ENCODE results near the gene C10orf53. TPM values are rescaled to one million over a fixed set of nuclear protein-coding genes. Genes with fewer than 3 reads are reported as not detected.

Gene C10orf53
- polyA plus RNA-seq (2012; ENCODE audit: missing spikeins), result not detected

DNA sequence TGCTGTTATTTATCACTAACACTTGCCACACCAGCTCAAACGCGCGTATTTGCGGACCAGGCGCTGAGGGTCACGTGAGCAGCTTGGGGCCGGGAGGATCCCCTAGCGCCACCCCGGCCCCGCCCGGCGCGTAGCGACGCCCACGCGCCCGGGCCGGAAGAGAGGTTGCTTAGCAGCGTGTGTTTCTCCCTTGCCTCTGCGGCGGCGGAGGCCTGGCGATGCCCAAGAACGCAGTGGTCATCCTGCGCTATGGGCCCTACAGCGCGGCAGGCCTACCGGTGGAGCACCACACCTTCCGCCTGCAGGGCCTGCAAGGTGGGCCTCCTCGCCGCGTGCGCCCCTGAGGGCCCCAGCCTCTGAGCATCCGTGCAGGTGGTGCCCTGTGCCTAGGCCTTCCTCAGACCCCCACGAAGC lies at the start of gene C10orf53:
C10orf53 (plus strand) TSS at position 172 of the 414 bp plus-strand sequence; CDS start at position 219, 47 bp downstream.
- TF ChIP-seq POLR2AphosphoS5 (IDR thresholded peaks at IDR 0.05; ENCODE audit: low read depth, low read length) (no peak), TAF1 (IDR thresholded peaks at IDR 0.05; ENCODE audit: borderline replicate concordance, low read depth, low read length) (no peak), POLR2A (IDR thresholded peaks at IDR 0.05; ENCODE audit: low read depth, low read length) (no peak)
- DNase-seq (ENCODE audit: insufficient read length), result no peak
- no peak for FAIRE-seq

DNA sequence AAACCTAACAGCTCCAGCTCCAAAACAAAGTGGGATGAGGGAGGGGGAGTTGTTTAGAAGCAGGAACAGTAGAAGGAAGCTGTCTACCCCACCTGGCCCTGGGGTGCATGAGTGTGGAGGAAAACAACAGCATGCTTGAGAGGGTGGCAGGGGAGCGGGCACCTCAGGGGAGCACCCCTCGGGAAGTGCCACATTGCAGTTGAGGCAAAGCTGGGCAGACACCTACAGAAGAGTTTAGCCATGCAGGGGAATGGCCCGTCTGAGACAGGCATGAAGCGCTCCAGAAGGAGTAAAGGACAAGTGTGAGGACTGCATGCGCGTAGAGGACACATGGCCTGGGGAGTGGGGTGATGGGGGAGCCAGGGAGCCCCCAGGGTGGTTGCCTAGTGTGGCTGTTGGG lies 47.5 kb upstream of the C10orf53 start:
- DNase-seq (ENCODE audit: insufficient read length), result no peak
- FAIRE-seq, result no peak
- TF ChIP-seq POLR2A (IDR thresholded peaks at IDR 0.05; ENCODE audit: low read depth, low read length), result no peak
- no peak for TF ChIP-seq POLR2AphosphoS5 (IDR thresholded peaks at IDR 0.05; ENCODE audit: low read depth, low read length)
- no peak for TF ChIP-seq TAF1 (IDR thresholded peaks at IDR 0.05; ENCODE audit: borderline replicate concordance, low read depth, low read length)

DNA sequence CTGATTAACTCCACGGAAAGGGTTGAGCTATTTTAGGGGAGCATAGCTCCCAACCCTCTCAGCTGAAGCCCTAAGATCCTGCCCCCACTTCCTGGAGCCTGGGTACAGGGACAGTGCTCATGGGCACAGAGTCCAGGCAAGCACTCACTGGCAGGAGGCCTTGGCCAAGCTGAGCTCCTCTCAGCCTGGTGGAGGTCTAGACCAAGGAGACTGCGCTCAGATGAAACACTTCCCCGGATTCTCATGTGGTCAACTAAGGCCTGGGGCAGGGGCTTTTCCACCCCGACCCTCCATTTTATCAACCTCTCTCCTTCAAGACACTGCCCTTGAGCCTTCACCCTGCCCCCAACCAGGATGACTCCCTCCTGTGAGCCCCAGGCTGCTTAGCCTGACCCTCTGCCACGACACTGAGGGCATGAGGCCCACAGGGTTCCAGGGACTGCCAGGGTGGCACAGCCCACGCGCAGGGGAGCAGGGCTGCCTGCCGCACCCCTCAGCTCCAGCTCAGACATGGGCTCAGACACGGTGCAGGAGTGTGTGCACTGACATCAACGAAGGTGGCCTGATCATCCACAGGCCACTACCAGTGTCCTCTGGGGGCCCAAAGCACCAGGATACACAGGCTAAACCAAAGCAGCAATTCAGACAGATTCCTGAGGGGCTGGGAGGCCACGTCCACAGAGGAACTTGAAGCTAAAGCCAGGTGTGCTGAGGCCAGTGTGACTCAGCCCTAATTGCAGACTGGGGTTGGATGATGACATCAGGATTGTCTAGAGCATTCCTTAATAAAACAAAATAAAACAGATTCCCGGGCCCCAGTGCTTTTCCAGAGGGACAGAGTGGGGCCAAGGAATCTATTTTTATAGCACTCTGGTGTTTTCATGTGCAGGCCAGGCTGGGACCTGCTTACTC lies 46.8 kb upstream of the C10orf53 start:
- FAIRE-seq, result no peak
- TF ChIP-seq POLR2AphosphoS5 (IDR thresholded peaks at IDR 0.05; ENCODE audit: low read depth, low read length) (no peak), POLR2A (IDR thresholded peaks at IDR 0.05; ENCODE audit: low read depth, low read length) (no peak), TAF1 (IDR thresholded peaks at IDR 0.05; ENCODE audit: borderline replicate concordance, low read depth, low read length) (no peak)
- DNase-seq (ENCODE audit: insufficient read length), result no peak

DNA sequence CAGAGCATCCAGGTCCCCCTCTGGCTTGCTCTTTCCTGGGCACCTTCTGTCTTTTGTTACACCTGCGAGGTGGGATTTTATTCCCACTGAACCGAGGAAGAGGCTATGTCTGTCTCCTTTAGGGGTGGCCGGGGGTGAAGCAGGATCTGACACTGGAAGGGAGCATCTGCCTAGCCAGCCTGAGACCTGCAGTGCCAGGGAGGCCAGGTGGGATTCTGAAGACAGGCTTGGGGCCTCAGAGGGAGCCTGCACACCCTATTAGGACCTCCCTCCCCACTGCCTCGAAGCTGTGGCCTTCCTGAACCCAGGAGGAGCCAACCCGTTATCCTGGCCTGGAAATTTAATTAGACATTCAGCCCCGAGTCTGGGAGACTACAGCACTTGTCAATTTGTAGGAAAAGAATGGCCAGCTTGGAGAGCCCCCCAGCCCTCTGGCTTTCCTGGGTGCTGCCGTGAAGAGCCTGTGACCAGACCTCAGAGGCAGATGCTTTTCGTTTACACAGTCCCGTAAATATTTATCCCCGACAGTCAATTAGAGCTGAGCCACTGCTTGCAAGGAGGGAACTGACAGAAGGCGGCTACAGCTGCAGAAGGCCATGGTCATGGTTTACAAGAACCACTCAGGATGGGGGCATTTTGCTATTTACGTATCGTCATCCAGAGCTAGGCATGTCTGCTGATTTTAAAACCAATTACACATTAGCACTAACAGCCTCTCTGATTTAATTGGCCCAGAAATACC lies 46.0 kb upstream of the C10orf53 start:
- DNase-seq (ENCODE audit: insufficient read length) (no peak), FAIRE-seq (no peak)
- TF ChIP-seq POLR2AphosphoS5 (IDR thresholded peaks at IDR 0.05; ENCODE audit: low read depth, low read length), result no peak
- TF ChIP-seq TAF1 (IDR thresholded peaks at IDR 0.05; ENCODE audit: borderline replicate concordance, low read depth, low read length), result no peak
- no peak for TF ChIP-seq POLR2A (IDR thresholded peaks at IDR 0.05; ENCODE audit: low read depth, low read length)

DNA sequence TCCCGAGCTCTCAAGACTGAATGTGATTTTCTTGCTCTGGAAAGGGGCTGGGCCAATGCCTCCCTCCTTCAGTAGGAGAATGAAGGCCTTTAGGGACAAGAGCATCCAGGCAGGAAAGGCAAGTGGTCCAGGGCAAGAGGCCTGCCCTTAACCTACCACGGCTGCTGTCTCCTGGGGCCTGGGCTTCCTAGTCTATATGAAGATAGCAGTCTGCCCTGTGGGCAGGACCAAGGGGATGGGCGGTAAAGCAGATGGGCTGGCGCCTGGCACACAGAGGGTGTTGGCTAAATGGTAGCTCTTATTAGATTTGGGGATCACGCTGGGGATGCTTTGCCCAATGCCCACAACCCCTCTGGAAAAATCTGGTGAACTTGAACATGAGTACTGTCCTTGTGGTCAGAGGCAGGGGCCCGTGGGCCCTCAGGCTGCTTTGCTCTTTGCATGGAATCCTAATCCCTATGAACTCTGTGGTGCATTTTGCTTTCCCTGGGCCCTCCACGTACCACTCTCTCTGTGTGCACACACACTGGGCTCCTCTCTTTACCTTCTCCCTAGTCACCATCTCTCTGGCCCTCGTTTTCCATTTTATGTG lies 45.3 kb upstream of the C10orf53 start:
- no peak for TF ChIP-seq POLR2A (IDR thresholded peaks at IDR 0.05; ENCODE audit: low read depth, low read length)
- no peak for TF ChIP-seq TAF1 (IDR thresholded peaks at IDR 0.05; ENCODE audit: borderline replicate concordance, low read depth, low read length)
- no peak for TF ChIP-seq POLR2AphosphoS5 (IDR thresholded peaks at IDR 0.05; ENCODE audit: low read depth, low read length)
- no peak for DNase-seq (ENCODE audit: insufficient read length)
- FAIRE-seq, result no peak

DNA sequence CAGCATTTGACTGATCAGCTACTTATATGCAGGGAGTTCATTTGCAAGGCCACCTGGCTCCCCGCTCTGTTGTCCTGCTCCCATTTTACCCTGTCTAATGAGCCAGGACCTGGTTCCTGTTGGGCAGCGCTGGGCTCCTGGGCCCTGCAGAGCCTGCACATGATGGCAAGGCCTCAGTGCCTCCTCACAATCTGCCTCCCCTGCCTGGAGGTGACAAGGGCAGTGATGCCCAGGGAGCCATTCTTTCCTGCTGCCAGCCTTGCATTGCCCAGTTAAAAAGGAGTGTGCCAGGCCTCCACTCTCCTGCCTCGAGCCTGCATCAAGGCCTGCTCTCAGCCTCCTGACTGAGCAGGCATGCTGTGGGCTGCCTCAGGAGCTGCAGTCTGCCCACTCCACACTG lies 37.1 kb upstream of the C10orf53 start:
- FAIRE-seq (no peak), DNase-seq (ENCODE audit: insufficient read length) (no peak)
- TF ChIP-seq POLR2AphosphoS5 (IDR thresholded peaks at IDR 0.05; ENCODE audit: low read depth, low read length), result no peak
- no peak for TF ChIP-seq POLR2A (IDR thresholded peaks at IDR 0.05; ENCODE audit: low read depth, low read length)
- TF ChIP-seq TAF1 (IDR thresholded peaks at IDR 0.05; ENCODE audit: borderline replicate concordance, low read depth, low read length), result no peak

DNA sequence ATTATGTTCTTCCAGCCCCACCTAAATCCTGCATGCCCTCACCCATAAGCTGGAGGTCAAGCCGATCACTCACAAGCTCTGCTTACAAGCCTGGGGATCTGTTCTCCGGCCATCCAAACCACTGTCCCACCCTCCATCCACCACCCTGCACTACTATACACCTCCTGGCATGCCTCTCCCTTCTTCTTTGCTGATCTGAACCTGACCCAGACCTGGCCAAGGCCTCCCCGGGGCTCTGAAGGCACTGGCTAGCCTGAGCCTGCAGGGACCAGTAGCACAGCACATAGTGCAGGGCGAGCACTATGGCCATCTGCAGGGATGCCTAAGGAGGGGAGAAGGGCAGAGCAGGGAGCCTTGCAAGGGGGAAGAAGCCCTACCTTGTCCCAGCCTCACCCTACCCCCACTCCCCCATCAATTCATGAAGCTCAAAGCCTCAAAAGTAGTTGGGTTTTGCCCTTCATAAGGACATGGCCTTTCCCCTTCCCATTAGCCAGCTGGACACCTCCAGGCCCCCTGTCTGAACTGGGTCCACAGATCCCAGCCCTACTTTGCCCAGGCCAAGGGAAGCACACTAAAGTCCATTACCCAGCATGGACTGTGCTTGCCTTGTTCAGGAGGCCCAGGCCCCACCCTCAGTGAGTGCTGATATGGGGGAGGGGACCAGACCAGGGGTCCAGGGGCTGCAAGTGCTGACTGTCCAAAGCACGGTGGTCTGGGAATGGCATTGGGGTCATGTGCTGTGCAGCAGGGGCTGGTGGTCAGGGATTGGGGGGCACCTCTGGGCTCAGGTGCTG lies 36.0 kb upstream of the C10orf53 start:
- FAIRE-seq (no peak), DNase-seq (ENCODE audit: insufficient read length) (no peak)
- TF ChIP-seq TAF1 (IDR thresholded peaks at IDR 0.05; ENCODE audit: borderline replicate concordance, low read depth, low read length) (no peak), POLR2A (IDR thresholded peaks at IDR 0.05; ENCODE audit: low read depth, low read length) (no peak), POLR2AphosphoS5 (IDR thresholded peaks at IDR 0.05; ENCODE audit: low read depth, low read length) (no peak)

DNA sequence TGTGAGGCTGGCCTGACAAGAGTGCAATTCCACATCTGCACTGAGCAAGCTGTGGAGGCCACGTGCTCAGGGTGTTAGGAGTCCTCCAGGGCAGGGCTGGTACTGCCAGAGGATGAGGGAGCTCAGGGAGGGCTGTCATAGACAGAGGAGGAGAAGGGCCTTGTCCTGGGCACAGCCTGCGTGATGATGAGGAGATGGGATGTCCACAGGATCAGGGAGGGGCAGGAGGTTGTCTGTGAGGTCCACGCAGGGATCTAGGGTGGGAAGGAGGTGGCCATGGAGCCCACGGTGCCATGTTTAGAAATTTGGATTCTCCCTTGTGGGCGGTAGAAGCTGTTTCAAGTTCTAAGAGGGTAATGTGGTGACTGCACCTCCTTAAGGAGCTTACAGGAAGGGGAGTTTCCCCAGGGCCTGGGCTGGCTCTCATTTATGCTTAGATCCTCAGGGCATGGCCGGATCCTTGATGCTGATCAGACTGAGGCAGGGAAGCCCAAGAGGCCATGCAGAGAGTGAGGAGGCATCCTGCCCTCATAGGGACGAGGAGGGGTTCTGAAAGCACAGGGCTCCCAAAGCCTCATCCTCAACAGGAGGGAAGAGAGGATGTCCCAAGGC lies 35.3 kb upstream of the C10orf53 start:
- no peak for DNase-seq (ENCODE audit: insufficient read length)
- TF ChIP-seq TAF1 (IDR thresholded peaks at IDR 0.05; ENCODE audit: borderline replicate concordance, low read depth, low read length) (no peak), POLR2AphosphoS5 (IDR thresholded peaks at IDR 0.05; ENCODE audit: low read depth, low read length) (no peak), POLR2A (IDR thresholded peaks at IDR 0.05; ENCODE audit: low read depth, low read length) (no peak)
- no peak for FAIRE-seq

GRCh38 chr10:49645417-49645816 lies 34.0 kb upstream of the C10orf53 start:
- TF ChIP-seq POLR2A (IDR thresholded peaks at IDR 0.05; ENCODE audit: low read depth, low read length), result no peak
- no peak for TF ChIP-seq TAF1 (IDR thresholded peaks at IDR 0.05; ENCODE audit: borderline replicate concordance, low read depth, low read length)
- TF ChIP-seq POLR2AphosphoS5 (IDR thresholded peaks at IDR 0.05; ENCODE audit: low read depth, low read length), result no peak
- DNase-seq (ENCODE audit: insufficient read length) (no peak), FAIRE-seq (no peak)
